EH (cell line): ENCODE data around the gene NUDT2.

Experiments used
- DNase-seq: peaks from one replicate; pipeline ENCODE4 v3.0.0-alpha.2; 2015; ENCODE audit warnings: low read depth

Gene NUDT2

DNA sequence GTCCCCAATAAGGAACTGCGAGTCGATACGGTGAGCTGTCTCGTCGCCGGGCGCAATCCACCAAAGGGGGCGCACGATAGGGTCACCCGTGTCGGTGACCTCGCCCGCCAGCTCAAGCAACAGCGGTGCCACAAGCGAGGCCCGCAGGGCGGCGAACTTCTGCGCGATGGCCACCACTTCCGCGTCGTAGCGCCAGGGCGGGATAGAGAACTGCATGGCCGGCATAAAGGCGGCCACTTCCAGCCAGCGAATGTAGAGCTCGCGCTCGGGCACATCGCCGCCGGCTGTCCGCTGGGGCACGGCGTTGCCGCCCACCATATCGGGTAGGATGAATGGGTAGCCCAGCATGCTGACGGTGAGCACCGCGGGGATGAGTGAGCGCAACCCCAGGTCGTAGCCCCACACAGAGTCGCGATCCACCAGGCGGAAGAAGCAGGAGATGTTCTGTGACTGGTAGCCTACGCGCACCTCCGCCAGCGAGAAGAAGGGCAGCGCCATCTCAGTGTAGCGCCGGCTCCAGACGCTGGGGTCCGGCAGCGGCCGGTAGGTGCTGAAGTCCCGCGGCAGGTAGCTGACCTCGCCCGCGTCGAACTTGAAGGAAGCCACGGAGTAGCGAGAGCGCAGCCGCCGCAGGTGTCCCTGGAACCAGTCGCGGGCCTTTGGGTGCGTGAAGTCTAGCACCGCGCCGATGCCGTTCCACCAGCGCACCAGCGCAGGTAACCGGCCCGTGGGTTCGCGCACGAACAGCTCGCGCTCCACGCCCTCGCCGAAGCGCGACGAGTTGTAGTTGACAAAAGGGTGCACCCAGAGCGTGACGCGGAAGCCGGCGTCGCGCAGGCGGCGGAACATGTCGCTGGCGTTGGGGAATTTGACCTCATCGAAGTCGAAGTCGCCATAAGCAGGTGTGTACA lies 41.9 kb downstream of the NUDT2 start:
- DNase-seq, result peak; percentile 32

DNA sequence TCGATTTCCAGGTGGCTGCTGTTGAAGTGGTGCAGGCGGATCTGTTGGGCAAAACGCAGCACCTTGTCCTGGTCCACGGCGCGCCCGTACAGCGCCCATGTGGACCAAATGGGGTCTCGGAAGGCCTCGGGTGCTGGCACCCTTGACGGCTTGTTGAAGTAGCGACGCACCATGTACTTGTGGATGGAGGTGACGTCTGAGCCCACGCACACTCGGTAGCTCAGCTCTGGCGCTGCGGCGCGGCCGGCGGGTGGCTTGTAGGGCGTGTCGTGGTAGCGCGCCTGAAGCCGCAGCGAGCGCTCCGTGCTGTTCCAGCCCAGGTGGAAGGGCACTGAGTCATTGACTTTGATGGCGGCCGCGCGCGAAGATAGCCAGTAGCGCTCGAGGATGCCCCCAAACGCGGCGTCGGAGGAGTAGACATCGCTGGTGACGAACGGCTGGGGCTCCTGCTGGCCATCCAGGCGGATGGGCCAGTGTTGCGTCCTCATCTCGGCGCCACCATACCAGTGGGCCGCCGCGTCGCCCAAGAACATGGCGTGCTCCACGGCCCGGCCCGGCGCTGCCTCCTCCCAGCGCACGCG lies 42.6 kb downstream of the NUDT2 start:
- DNase-seq, result no peak

DNA sequence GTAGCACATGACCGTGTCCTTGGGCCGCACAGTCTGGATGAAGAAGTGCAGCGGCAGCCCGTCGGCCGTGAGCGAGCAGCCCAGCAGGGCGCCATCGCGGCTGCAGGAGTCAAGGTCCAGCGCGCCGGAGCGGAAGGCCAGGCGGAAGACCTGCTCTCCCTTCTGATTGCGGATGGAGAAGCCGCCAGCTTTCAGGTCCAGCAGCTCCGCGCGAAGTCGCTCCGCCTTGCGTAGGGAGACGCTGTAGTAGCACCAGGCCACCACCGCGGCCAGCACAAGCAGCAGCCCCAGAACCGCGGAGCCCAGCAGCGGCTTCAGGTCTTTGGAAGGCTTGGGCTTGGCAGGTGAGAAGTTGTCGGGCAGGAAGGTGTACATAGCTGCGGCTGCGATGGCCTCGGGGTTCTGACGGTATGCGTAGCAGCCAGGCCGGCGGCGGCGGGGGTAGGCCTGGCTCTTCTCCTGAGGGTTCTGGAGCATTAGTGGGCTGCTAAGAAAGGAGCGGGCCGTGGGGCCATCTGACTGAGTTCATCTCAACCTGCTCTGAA lies 43.2 kb downstream of the NUDT2 start:
- DNase-seq, result no peak

DNA sequence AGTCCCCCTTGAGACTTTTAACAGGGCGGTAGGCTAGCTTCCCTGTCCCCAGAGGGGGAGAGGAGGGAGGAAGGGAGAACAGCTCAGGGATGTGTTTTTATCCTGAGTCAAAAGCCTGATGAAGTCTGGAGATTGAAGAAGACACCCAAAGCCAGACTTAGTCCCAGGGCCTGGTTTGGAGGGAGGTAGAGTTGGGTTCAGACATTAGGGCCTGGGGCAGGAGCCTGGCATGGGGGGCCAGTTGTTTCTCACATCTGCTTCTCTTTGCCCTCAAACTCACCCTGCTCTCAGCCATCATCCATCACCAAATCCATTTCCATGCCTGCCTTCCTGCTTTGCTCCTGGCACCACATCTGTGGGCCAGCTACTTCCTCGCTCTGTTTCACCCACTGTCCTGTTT lies 44.4 kb downstream of the NUDT2 start:
- no peak for DNase-seq

DNA sequence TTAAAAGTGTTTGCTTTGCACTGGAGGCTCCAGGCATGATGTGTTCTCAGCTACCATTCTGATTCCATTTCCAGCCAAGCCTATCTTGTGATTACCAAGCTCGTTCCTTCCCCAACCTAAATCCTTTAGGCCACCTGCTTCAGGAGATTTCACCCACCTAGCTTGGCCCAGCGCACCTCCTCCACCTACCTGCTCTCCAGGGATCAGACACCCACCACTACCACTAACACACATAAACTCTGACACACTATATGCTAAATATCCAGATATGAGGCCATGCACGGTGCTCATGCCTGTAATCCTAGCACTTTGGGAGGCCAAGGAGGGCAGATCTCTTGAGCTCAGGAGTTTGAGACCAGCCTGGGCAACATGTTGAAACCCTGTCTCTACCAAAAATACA lies 45.0 kb downstream of the NUDT2 start:
- no peak for DNase-seq

DNA sequence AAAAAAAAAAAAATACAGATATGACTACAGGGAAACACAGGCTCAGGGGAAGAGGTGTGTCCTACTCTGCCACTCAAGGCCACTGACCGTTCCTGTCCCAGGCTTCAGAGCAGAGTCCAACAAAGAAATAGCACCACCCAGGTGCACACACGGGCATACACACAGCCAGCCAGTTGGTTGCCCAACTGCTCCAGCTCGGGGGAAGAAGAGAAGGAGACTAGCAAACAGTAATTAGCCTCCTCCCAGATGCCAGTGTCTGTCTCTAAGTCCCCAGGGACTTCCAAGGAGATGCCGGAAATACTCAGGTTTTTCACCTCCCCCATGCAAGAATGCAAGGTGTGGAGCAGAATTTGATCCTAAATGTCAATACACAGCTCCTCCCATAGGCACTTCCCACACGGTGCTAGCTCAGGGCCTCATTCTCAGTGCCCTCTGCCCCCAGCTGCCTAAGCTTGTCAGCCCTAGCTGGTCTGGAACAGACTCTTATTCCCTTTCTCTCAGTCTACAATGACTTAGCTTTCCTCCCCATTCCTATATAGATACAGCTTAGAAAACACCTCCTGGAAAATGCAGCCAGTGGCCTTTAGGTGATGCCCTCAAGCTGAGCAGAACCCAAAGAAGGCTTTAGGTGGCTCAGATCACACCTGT lies 45.7 kb downstream of the NUDT2 start:
- DNase-seq, result no peak

DNA sequence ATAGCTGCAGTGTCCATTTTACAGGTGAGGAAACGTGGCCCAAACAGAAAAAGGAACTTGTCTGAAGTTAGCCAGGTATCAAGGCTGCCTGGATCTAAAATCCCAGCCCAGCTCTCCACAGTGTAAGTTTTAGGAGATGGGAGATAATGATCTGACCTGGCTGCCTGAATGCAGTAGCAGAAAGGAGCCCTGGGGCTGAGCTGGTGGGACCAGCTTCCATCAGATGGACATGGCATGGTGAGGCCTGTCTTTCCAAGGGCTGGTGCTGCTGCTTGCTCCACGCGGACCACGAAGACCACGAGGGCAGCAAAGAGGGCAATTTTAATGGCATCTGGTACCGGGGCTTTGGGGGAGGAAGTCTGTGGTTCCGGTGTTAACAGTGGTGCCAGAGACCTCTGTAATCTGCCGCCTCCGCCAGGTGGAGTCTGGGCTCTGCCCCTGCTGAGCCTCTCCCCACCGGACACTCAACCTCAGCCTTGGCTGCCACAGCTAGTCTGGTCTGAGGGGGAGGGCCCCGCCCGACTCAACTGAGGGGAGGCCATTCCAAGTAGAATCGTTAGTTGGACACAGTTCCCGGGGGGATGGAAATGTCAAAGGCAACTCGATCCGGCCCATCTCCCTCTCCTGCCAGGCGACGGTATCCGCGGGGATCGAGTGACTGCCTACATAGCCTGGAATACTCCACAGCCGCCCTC lies 46.7 kb downstream of the NUDT2 start:
- DNase-seq, result peak; percentile 20

DNA sequence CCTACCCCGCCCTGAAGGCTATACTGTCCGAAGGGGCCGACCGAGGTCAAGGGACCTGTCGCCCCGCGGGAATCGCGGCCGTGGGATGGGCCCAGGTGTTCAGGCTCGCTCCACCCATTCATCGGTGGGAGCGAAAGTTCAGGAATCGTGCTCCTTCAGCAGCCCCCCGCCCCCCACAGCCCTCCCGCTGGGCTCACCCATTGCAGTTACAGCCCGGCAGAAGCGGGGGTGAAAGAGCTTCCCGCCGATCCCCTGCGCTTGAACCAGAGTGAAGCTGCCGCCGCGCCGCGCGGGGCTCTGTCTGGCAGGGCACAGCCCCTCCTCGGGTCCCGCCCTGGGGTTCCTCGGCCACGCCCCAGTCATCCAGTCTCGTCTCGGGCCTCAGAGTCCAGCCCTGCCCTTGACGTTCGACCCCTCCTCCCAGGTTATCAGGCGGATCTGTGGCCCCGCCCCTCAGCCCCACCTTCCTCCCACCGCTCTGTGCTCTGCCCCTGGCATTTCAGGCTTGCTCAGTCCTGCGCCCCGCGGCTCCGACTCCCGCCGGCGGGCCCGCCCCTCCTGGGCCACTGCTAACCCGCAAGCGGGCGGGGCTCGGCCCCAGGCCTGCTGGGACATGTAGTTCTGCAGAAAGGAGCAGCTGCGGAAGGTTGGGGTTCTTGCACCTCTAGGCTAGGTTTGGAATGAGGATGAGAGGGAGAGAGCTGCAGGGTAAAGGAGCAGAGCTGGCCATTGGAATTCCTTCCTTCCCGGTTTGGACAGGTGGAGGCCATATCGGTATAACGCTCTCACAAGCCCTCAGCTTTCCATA lies 47.4 kb downstream of the NUDT2 start, which contains the start of gene MYORG:
Gene MYORG (minus strand): TSS at position 303 of the 808 bp plus-strand sequence. CDS start 3,955 bp downstream, outside the sequence.
- peak; percentile 92 for DNase-seq

DNA sequence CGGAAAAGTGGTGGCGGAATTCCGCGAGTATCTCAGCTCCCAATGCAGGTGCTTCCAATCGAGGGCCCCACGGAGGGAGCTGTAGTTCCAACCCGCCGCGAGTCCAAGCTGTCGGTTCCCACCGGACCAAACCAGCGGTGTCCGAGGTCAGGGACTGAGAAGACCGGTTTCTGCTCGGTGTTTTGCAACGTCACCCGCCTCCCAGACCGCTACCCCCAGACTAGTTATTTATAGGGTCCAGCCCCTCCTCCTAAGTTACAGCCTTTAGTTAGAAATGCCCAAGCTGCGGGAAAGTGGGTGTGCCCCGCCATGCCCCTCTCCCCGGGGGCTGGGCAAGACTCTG lies 48.0 kb downstream of the NUDT2 start:
- DNase-seq, result no peak

DNA sequence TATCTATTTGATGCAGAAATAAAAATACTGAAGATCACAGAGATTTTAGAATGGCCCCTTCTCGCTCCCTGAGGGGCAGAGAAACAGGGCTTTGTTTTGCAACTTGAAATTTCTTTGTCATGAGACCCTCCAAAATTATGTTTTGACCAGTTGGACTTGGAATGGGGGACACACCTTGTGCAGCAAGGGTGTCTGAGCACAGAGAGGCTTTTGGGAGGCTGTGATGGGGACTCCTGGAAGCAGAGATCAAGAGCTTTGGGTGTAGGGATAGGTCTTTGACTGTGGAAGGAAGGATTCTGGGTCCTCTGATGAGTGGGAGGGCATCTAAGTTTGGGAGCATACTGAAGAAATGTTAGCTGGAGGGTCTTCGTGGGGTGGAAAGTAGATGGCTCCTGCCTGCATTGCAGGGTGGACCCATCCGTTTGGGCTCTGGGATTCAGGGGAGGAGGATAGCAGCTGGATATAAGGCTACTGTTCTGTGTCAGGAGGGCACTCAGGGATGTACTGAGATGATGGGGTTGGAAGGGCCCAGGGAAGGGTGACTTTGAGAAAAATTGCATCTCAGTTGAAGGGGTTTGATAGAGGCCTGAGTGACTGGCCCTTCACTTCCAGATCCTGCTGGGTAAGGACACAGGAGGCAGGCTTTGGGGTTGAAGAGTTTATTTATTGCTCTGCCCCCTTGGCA lies 49.1 kb downstream of the NUDT2 start:
- DNase-seq, result no peak

DNA sequence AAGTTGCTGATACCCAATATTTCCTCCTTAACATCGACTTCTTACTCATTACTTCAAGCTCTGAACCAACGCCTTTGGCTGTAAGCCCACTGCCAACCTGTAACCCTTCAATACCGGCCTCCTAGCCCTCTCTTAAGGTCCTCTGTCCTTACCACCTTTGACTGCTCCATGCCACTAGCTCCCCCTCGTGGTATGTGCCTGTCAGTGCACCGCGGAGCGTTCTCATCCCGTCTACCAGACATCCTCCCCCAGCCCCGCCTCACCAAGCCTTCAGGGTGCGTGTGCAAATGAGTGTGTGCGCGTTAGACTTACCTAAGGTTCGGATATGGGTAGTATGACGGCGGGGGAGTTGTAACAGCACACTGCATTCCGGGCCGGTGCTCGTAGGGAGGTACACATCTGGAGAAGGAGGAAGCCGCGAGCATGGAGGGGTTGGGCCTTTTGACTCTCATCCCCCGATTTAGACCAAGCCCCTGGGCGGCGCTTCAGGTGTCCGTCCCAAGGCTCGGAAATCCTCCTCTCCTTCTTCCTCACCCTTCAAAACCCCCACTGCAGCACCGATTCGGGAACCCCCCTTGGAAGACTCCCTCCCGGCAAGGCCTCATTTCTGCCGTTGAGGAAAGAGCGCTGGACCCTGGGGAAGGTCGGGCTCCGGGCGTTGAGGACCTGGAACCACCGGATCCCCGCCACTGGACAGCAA lies 50.1 kb downstream of the NUDT2 start:
- DNase-seq, result peak; percentile 82

DNA sequence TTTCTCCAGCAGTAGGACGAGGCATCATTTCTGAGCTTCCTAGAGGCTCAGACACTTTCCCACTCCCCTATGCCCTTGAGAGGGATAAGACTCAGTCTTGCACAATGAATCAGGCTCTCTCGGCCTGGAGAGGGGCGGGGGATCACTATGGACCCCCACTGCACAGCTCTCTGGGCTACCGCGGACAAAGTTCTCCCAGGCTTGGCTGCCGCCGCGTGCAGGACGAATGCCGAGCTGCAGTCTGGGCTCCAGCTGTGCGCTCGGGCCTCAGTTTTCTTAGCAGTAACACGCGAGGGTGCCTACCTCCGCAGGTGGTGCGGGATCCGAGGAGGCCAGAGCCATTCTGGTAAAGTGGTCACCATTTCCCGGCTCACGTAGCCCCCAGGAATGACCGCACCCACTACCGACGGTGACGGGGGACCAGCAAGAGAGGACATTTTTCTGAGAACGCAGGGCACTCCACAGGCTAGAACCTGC lies 50.7 kb downstream of the NUDT2 start:
- DNase-seq, result no peak

DNA sequence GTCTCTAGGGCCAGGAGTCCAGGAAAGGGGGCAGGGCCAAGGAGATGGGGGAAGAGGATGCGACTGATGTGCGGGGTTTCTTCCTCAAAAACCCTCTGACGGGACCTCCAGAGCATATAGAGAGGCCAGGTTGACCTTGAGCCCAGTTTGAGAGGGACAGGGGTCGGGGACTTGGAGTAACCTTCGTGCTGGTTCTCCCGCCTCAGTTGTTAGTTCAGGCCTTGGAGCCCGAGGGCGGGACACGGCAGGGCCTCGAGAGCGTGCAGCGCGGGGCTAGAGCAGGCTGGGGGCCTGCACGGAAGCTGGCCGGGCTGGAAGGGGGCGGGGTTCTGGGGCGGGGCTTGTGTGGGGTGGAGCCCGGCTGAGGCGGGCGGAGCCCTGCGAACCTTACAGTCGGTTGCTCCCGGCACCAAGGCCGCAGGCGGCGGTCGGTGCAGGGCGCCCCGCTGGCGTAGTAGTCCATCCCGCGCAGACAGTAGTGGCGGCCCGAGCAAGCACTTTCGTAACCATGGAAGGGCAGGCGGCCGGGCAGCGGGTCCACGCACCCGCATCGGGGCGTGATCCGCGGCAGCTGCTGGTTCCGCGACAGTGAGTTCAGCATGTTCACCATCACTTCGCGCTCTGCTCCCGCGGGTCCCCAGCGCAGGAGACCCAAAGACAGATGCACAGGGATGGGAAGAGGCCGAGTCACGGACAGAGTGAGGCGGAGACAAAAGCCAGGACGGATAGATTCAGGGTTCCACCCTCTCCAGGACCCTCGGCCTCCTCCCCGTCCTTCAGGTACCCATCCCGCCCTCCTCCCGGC lies 51.3 kb downstream of the NUDT2 start:
- DNase-seq, result peak; percentile 82

DNA sequence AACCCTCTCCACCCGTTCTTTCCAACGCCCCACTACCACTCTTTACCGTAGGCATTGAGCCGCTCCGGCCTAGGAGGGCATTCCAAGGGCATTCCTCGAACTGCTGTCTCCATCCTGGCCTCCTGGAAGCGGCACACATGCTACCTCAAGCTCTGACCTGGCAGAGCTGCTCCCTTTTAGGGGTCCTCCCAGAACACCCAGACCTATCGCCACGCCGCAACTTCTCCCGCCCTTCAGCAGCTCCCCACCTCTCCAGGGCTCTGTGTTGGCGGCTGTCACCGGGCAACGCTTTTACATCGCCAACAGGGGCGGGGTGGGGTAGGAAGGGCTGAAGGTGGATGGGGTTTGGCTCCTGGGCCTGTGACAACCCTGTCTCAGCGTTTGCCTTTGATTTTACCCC lies 52.0 kb downstream of the NUDT2 start:
- DNase-seq, result no peak

DNA sequence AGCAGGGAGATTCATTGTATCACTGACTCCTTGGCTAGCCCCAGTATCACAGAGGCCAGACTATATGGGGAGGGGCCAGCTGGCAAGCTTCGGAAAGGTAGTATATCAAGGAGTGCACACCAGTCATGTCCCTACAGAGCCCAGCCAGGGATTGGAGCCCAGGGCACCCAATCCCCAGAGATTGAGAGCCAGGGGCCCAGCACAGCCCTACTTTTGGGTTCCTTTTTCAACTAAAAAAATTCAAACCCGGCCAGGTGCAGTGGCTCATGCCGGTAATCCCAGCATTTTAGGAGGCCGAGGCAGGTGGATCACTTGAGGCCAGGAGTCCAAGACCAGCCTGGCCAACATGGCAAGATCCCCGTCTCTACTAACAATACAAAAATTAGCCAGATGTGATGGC lies 52.7 kb downstream of the NUDT2 start:
- DNase-seq, result no peak

DNA sequence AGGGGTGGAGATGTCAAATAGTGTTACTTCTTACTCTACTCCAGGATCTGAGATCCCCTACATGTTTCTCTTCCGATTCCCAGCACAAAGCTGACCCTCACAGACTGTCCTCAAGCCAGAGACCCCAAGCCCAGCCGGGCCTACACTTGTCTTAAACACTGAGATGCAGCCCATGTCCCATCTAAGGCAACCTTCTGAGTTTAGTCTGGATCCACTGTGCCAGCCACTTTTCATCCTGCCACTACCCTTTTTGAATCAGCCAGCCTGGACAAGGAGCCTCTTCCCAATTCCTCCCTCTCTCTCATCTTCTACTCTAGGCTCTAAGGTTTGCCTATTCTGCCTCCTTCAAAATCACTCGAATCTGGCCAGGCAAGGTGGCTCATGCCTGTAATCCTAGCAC lies 53.5 kb downstream of the NUDT2 start:
- no peak for DNase-seq

DNA sequence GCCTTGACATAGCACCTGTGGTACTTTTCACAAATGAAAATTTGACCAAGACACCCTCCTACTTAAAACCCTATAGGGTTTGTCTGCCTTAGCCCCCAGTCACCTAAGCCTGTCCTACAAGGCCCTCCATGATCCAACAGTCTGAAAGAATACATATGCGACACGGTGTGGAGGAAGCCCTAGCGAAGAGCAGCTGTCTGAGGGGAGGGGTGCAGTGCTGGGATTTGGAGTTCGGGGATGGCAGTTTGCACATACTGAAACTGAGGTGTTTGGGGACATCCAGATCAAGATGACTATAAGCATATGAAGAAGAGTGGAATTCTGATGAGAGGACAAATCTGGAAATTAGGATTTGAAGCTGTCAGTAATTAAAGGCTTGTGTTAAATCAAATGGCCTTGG lies 54.5 kb downstream of the NUDT2 start:
- DNase-seq, result no peak

DNA sequence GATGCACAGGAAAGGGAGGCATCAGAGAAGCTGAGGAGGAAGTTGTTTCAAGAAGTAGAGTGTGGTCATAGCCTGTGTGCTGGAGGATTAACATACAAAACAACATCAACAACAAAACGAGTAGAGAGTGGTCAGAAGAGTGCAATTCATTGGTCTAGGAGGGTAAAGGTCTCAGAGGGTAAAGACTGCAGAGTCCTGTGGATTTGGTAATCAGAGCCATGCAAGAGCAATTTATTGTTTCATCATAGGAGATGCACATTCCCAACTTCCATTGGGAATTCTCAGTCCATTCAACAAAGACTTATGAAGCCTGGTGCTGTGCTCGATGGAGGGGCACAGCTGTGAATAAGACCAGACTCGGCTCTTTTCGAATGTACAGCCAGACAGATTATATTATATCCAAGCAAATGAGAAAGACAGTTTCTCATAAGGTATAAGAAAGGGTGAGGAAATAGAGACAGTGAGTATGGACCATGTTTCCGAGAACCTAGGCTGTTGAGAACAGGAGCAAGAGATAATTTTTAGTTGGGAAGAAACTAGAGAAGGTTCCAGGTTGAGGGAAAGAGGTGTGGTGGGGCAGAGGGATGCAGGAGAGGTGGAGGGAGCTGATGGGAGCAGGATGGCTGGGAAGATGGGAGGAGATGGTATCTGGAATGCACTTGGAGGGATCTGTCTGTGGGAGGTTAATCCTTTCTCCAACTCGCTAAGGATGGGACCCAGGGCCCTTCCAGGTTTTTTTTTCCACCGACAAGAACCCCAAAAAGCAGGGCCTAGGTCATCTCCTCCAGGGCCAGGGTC lies 55.2 kb downstream of the NUDT2 start:
- no peak for DNase-seq
